ENCODE data around the gene ABHD12. TPM values are rescaled to one million over a fixed set of nuclear protein-coding genes. Genes with fewer than 3 reads are reported as not detected.

ABHD12 gene
- total RNA-seq, 2 donors from 2014 or later: 33.1 to 47.3 TPM

DNA sequence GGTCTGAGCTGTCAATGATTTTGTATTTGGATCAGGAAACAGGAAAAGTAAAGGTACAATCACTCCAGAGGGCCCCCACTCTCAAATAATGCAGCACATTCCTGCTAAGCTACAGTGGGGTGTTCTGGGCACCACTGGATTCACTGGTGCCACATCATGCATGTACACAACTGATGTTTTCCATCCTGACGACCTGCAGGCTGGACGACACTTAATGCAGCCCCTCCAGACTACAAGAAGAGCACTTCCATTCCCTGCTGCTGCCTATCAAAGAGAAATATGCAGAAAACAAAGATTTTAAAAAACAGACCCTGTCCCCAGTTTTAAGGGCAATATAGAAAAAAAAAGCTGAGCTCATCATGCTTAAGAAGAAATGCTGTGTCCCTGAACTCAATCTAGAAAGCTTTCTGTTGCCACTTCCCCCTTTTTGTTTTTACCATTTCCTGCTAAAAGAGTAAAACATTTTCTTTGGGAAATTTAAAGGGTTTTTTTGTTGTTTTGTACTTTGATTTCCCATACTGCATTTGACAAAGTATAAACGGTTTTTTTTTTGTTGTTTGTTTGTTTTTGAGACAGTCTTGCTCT, 35.5 kb downstream of the ABHD12 start:
- Mint-ChIP-seq H3K27me3 (no peaks in the 10 kb centered on the region), H3K4me3 (no peak overlapping the region), H3K27ac (no peak overlapping the region), H3K4me1 (ENCODE audit: low read depth in 2 of 2) (peaks cover 29 to 35% of the 10 kb centered on the region in 2 donors), H3K9me3 (no peaks in the 10 kb centered on the region), H3K36me3 (no peaks in the 10 kb centered on the region)
- ATAC-seq (no peak), DNase-seq (ENCODE audit: low spot score) (no peak)

DNA sequence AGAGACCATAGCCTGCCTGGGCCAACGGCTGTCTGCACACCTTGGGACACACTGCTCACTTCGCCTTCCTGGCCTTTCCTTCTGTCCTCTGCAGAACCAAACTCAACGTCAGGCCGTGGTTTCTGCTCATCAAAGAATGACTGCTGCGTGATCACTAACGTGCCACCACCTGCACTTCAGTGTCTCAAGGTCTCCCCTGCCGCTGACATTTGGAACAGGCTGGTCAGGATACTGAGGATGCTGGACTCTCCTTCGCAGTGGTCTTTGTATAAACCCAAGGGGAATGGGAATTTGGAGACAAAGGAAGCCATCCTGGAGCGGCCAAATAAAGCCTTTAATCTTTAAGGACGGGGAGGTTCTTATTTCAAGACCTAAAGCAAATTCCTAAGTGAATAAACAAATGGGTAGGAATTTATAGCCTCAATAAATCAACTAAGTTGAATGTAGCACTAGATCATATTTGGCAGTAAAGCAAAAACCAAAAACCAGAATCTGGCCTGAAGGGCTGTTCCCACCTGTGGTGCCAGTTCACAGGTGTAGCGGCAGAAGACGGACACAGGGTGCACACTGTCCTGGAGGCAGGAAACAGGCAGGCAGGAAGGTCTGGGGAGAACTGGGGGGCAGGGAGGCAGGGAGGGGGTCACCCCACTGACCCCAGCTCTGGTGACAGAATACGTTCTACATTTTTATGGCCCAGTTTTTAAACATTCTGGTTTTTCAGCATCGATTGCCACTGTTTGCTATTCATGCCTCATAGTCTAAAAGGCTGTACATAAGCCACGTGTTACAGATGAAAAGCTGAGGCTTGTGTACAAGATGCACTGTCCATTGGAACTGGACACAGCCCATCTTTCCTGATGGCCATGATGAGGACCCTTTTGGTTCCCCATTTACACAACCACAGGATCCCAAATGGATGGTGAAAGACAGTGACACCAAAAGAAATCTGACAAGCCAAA, 36.6 kb downstream of the ABHD12 start:
- ATAC-seq (no peak), DNase-seq (ENCODE audit: low spot score) (no peak)
- no peaks in the 10 kb centered on the region for H3K27me3 Mint-ChIP-seq
- H3K27ac Mint-ChIP-seq: peak overlapping the region in 1 of 2 donors; percentile 24
- H3K4me3 Mint-ChIP-seq: no peak overlapping the region
- H3K36me3 Mint-ChIP-seq: no peaks in the 10 kb centered on the region
- peaks cover 29 to 35% of the 10 kb centered on the region in 2 donors for H3K4me1 Mint-ChIP-seq (ENCODE audit: low read depth in 2 of 2)
- H3K9me3 Mint-ChIP-seq: no peaks in the 10 kb centered on the region

DNA sequence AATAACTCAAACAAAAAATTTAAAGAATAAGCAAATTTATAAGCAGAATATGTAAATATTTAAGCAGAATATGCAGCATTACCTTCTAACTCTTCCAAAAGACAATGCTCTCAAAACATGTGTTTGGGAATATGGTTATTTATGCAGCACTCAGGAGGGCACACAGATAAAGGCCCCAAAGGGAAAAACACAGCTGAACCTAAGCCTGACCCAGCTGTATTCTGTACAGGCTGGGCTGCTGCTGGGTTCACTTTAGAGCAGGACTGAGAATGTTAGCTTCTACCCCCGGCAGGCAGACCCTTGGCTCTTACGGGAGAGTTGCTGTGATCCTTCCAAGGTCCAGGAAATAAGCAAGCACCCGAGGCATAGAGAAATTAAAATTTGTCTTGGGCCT, 37.3 kb downstream of the ABHD12 start:
- Mint-ChIP-seq H3K4me1 (ENCODE audit: low read depth in 2 of 2) (peaks cover 26 to 33% of the 10 kb centered on the region in 2 donors), H3K27ac (peak overlapping the region in 1 of 2 donors; percentile 24), H3K27me3 (no peaks in the 10 kb centered on the region), H3K36me3 (no peaks in the 10 kb centered on the region), H3K4me3 (no peak overlapping the region), H3K9me3 (no peaks in the 10 kb centered on the region)
- DNase-seq (ENCODE audit: low spot score) (no peak), ATAC-seq (no peak)

DNA sequence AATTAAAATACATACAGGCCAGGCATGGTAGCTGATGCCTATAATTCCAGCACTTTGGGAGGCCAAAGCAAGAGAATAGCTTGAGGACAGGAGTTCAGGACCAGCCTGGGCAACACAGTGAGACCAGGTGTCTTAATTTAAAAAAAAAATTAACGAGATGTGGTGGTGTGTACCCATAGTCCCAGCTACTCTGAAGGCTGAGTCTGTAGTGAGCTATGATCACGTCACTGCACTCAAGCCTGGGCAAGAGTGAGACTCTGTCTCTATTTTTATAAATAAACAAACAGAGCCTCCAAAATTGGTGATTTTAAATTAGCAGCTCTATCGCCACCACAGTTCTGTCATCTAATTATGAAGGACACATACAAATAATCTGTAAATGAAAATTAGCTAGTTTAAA, 37.9 kb downstream of the ABHD12 start:
- ATAC-seq (no peak), DNase-seq (ENCODE audit: low spot score) (no peak)
- H3K36me3 Mint-ChIP-seq: no peaks in the 10 kb centered on the region
- H3K9me3 Mint-ChIP-seq: no peaks in the 10 kb centered on the region
- no peak overlapping the region for H3K4me3 Mint-ChIP-seq
- H3K27ac Mint-ChIP-seq: no peak overlapping the region
- peaks cover 20 to 27% of the 10 kb centered on the region in 2 donors for H3K4me1 Mint-ChIP-seq (ENCODE audit: low read depth in 2 of 2)
- no peaks in the 10 kb centered on the region for H3K27me3 Mint-ChIP-seq

DNA sequence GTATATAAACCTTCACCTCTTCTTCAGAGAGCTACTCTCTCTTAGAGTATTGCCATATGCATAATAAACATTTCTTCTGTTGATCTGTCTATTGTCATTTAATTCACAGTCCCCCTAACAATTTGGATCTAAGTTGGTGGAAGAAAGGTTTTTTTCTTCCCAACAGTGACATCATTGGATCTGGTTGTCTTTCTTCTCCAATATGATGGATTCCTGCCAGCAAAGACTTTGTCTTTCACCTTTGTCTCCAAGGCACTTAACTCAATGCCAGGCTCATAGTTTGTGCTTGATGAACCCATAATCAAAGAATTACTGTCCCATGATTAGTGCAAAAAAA, 39.6 kb downstream of the ABHD12 start:
- no peaks in the 10 kb centered on the region for H3K9me3 Mint-ChIP-seq
- H3K4me1 Mint-ChIP-seq (ENCODE audit: low read depth in 2 of 2): peaks cover 20 to 21% of the 10 kb centered on the region in 2 donors
- H3K27me3 Mint-ChIP-seq: no peaks in the 10 kb centered on the region
- no peak overlapping the region for H3K27ac Mint-ChIP-seq
- no peak for DNase-seq (ENCODE audit: low spot score)
- no peaks in the 10 kb centered on the region for H3K36me3 Mint-ChIP-seq
- no peak for ATAC-seq
- H3K4me3 Mint-ChIP-seq: no peak overlapping the region

DNA sequence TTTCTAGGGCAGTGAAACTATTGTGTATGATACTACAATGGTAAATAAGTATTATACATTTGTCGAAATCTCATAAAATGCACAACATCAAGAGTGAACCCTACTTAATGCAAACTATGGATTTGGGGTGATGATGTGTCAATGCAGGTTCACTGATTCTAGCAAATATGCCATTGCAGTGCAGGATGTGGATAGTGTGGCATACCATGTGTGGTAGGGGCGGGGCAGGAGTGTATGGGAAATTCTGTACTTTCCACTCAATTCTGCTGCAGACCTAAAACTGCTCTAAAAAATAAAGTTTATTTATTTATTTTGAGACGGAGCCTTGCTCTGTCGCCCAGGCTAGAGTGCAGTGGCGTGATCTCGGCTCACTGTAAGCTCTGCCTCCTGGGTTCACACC, 44.3 kb downstream of the ABHD12 start:
- ATAC-seq (peak; percentile 84), DNase-seq (ENCODE audit: low spot score) (peak; percentile 73)
- Mint-ChIP-seq H3K9me3 (no peaks in the 10 kb centered on the region), H3K36me3 (no peaks in the 10 kb centered on the region), H3K4me1 (ENCODE audit: low read depth in 2 of 2) (peaks cover 33% of the 10 kb centered on the region in 2 donors), H3K27me3 (no peaks in the 10 kb centered on the region), H3K4me3 (peak overlapping the region; percentile 38), H3K27ac (peak overlapping the region in 1 of 2 donors; percentile 74)

DNA sequence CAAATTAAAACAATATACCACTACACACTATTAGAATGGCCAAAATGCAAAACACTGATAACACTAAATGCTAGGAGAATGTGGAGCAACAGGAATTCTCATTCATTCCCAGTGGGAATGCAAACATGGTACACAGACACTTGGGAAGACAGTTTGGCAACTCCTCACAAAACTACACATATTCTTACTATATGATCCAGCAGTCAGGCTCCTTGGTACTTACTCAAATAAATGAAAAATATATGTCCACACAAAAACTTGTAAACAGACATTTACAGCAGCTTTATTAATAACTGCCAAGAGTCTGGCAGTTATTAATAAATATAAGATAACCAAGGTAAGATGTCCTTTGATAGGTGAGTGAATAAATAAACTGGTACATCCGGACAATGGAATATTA, 44.9 kb downstream of the ABHD12 start:
- no peaks in the 10 kb centered on the region for H3K36me3 Mint-ChIP-seq
- peaks cover 28 to 33% of the 10 kb centered on the region in 2 donors for H3K4me1 Mint-ChIP-seq (ENCODE audit: low read depth in 2 of 2)
- no peaks in the 10 kb centered on the region for H3K27me3 Mint-ChIP-seq
- no peak overlapping the region for H3K27ac Mint-ChIP-seq
- no peak for ATAC-seq
- no peak for DNase-seq (ENCODE audit: low spot score)
- no peaks in the 10 kb centered on the region for H3K9me3 Mint-ChIP-seq
- no peak overlapping the region for H3K4me3 Mint-ChIP-seq

DNA sequence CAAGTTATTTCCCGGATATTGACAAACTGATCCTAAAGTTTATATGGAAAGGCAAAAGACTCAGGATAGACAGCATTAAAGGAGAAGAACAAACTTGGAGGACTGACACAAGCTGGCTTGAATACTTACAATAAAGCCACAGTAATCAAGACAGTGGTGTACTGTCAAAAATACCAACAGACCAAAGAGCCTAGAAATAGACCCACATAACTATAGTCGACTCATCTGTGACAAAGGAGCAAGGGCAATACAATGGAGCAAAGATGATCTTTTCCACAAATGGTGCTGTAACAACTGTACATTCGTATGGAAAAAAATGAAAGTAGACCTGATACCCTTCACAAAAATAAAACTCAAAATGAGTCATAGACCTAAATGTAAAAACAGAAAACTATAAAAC, 46.0 kb downstream of the ABHD12 start:
- Mint-ChIP-seq H3K9me3 (no peaks in the 10 kb centered on the region), H3K27ac (peak overlapping the region in 1 of 2 donors; percentile 51)

DNA sequence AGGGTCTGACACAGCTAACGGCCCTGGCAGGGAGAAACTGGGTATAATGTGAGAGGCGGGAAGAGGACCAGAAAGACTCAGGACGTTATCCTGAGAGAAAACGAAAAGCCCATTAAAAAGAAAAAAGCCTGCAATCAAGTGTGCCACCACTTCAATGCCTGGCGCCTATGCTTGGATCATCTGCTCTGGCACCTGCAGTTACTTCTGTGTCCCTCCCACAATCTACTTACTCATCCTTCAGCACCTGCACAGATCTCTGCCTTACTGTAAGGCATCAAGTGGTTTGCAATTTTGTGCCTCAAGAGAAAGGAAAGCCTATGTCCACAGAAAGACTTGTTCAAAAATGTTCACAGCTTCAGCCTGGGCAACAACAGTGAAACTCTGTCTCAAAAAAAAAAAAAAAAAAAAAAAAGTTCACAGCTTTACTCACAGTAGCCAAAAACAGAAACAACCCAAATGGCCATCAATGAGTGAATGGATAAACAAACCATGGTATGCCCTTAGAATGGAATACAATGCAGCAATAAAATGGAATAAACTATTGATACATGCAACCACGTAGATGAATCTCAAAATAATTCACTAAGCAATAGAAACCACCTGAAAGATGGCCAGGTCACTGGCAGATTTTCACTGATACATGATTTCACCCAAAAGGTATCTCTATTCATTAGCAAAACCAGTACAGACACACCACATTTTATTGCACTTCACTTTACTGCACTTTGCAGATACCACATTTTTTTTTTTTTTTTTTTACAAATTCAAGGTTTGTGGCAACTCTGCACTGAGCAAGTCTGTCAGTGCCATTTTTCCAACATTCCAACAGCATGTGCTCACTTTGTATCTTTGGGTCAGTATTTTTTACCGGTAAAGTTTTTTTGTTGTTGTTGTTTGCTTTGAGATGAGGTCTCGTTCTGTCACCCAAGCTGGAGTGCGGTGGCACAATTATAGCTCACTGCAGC, 48.6 kb downstream of the ABHD12 start:
- Mint-ChIP-seq H3K27me3 (no peaks in the 10 kb centered on the region), H3K4me1 (ENCODE audit: low read depth in 2 of 2) (peaks cover 32 to 38% of the 10 kb centered on the region in 2 donors), H3K4me3 (no peak overlapping the region), H3K36me3 (no peaks in the 10 kb centered on the region), H3K27ac (no peak overlapping the region), H3K9me3 (no peaks in the 10 kb centered on the region)
- DNase-seq (ENCODE audit: low spot score): no peak
- ATAC-seq: no peak

More for the DNA sequence above, 46.0 kb downstream of the ABHD12 start:
- H3K4me1 Mint-ChIP-seq (ENCODE audit: low read depth in 2 of 2): peaks cover 32 to 33% of the 10 kb centered on the region in 2 donors
- no peaks in the 10 kb centered on the region for H3K36me3 Mint-ChIP-seq
- DNase-seq (ENCODE audit: low spot score): no peak
- H3K27me3 Mint-ChIP-seq: no peaks in the 10 kb centered on the region
- H3K4me3 Mint-ChIP-seq: no peak overlapping the region
- ATAC-seq: no peak

DNA sequence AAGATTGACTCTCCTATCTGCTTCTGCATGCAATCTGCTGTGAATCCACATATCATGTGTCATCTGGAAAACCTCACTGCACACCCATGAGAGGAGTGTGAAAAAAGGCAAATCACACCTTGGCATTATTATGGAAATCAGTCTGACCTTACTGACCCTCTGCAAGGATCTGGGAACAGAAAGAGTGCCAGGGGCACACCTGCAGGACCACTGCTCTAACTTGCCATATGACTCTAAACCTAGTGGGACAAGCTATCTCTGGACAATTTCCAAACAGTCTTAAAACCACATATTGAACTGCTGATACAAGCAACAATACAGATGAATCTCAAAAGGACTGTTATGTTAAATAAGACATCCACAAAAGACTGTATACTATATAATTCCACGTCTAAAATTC, 50.3 kb downstream of the ABHD12 start:
- peaks cover 21 to 23% of the 10 kb centered on the region in 2 donors for H3K4me1 Mint-ChIP-seq (ENCODE audit: low read depth in 2 of 2)
- no peak for ATAC-seq
- no peak overlapping the region for H3K27ac Mint-ChIP-seq
- no peaks in the 10 kb centered on the region for H3K27me3 Mint-ChIP-seq
- no peak overlapping the region for H3K4me3 Mint-ChIP-seq
- H3K9me3 Mint-ChIP-seq: no peaks in the 10 kb centered on the region
- DNase-seq (ENCODE audit: low spot score): no peak
- no peaks in the 10 kb centered on the region for H3K36me3 Mint-ChIP-seq

DNA sequence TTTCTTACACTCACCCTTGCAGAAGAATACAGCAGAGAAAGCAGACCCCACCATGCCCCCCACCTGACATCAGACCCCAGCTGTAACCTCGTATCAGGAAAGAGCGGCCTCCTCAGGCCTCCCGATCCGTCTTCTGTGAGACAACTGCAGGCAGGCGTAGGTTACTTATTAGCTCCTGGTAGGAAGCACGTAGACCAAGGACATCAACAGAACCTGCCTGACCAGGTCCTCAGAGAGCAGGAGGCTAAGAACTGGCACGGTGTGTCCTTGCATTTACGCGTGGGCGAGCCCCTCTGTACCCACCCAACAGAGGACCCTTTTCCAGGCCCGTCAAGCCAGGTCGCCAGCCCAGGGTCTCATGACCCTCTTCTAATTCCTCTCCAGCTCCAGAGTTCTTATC, 51.0 kb downstream of the ABHD12 start:
- Mint-ChIP-seq H3K27ac (no peak overlapping the region), H3K9me3 (no peaks in the 10 kb centered on the region), H3K36me3 (no peaks in the 10 kb centered on the region), H3K4me1 (ENCODE audit: low read depth in 2 of 2) (peaks cover 15% of the 10 kb centered on the region in 2 donors), H3K27me3 (no peaks in the 10 kb centered on the region), H3K4me3 (no peak overlapping the region)
- ATAC-seq (no peak), DNase-seq (ENCODE audit: low spot score) (no peak)

DNA sequence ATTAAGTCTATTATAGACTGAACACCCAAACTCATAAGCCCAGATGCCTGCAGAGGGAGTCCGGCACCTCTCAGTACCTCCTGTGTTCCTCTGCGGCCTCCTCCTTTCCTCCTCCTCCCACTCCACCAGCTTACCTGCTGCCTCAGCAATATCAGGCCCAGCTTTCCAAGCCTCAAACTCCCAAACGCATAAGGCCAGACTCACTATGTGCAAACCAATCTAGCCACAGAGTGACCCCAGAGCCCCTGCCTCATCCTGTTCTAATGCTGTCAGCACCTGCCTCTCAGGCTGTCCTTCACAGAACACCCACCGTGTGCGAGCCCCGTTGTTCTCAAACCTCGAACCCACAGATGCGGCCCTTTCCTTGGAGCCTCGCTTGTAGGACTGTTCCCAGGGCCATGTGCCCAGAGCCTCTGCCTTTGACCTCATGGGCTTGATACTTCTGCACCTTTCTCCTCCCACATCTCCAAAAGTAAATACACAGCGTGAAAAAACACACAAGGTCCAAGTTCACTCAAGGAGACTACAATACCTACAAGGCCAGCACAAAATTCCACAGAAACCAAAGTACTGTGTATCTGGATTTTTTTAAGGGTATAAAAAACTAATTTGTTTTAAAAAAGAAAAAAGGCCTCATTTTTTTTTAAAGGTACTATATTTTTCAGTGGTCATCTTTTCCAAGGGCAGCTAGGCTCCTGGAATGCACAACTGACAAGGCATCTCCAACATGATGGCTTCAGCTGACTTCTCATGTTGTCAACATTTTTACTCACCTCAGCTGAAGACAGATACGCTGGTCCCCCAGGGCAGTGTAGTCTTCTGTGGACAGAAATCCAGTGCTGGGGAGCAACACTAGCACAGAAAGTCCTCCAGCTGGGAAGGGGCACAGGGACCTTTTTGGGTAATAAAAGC, 52.3 kb downstream of the ABHD12 start:
- ATAC-seq (no peak), DNase-seq (ENCODE audit: low spot score) (no peak)
- peaks cover 7 to 12% of the 10 kb centered on the region in 2 donors for H3K4me1 Mint-ChIP-seq (ENCODE audit: low read depth in 2 of 2)
- peaks cover 4% of the 10 kb centered on the region for H3K36me3 Mint-ChIP-seq
- no peaks in the 10 kb centered on the region for H3K27me3 Mint-ChIP-seq
- H3K4me3 Mint-ChIP-seq: no peak overlapping the region
- H3K9me3 Mint-ChIP-seq: no peaks in the 10 kb centered on the region
- H3K27ac Mint-ChIP-seq: no peak overlapping the region
